Gastroesophageal sphincter (tissue), 4 donors: ENCODE data around the gene SRSF10. TPM values are rescaled to one million over a fixed set of nuclear protein-coding genes. Genes with fewer than 3 reads are reported as not detected.
A peak's percentile ranks its signal among the peaks of the same experiment; 100 is the strongest.

Source experiments
- ATAC-seq: fragments of 150-250 bp; one replicate; pipeline ENCODE4 v1.9.1; 2016; ENCODE audit warnings: mild to moderate bottlenecking, moderate library complexity
- H3K27ac ChIP-seq, 4 donors: fragments of 200-600 bp; sonication (generic) in 3 of 4; 1 replicate in 3 of 4; 2 replicates in 1 of 4; pipeline ENCODE4 v1.5.1; 2016 to 2019
- H3K27me3 ChIP-seq: fragments of 200-600 bp; sonication (generic); one replicate; pipeline ENCODE4 v1.5.1; 2019
- H3K36me3 ChIP-seq, 2 donors: fragments of 200-600 bp; sonication (generic); one replicate each; pipeline ENCODE4 v1.5.1; 2019; ENCODE audit warnings: control low read depth in 1 of 2
- H3K4me1 ChIP-seq, 3 donors: fragments of 200-600 bp; sonication (generic); 1 replicate in 2 of 3; 2 replicates in 1 of 3; pipeline ENCODE4 v1.5.1; 2016 to 2019; ENCODE audit warnings: control low read depth in 2 of 3
- H3K4me3 ChIP-seq, 2 donors: fragments of 200-600 bp; sonication (generic); one replicate each; pipeline ENCODE4 v1.5.1; 2019; ENCODE audit warnings: mild to moderate bottlenecking in 1 of 2, moderate library complexity in 1 of 2
- H3K9me3 ChIP-seq, 3 donors: fragments of 200-600 bp; sonication (generic); one replicate each; pipeline ENCODE4 v1.5.1; 2017 to 2019; ENCODE audit warnings: control low read depth in 2 of 3
- EP300 ChIP-seq: sonication (generic); formaldehyde crosslinking; IDR thresholded peaks from one replicate; pipeline ENCODE4 v1.6.1; 2017; ENCODE audit warnings: antibody characterized with exemption, mild to moderate bottlenecking
- POLR2A ChIP-seq, 2 donors: fragments of 450-650 bp; IDR thresholded peaks; one replicate each; pipeline ENCODE4 v1.6.1; 2017; ENCODE audit warnings: antibody characterized with exemption in 2 of 2, mild to moderate bottlenecking in 2 of 2, moderate library complexity in 1 of 2
- POLR2AphosphoS5 ChIP-seq: sonication (generic); formaldehyde crosslinking; IDR thresholded peaks from one replicate; pipeline ENCODE4 v1.6.1; 2017; ENCODE audit warnings: antibody characterized with exemption
- WGBS, 2 donors: methylation state at CpG; one replicate each; pipeline ENCODE4 v1.1.5; 2018; ENCODE audit warnings: low coverage in 1 of 2; 5-methylcytosine and 5-hydroxymethylcytosine counted together
- total RNA-seq, 4 donors: library from RNA; depleted of rRNA; stranded (reverse); fragments of >200 nt; gene quantifications; one replicate each; pipeline ENCODE4 v1.1.0, GENCODE V29; 2016
- TF ChIP-seq, protein P1 (sequence below), 4 experiments: fragments of 200-600 bp in 2 of 4; fragments of 450-650 bp in 2 of 4; sonication (generic) in 1 of 4; IDR thresholded peaks; one replicate each; pipeline ENCODE4 v1.5.1; 2017 to 2019; ENCODE audit warnings: antibody characterized with exemption in 4 of 4, mild to moderate bottlenecking in 2 of 4, moderate library complexity in 2 of 4

The SRSF10 gene
- total RNA-seq, 4 donors from 2014 or later, result 51.5 to 117 (median 76.2) TPM

DNA sequence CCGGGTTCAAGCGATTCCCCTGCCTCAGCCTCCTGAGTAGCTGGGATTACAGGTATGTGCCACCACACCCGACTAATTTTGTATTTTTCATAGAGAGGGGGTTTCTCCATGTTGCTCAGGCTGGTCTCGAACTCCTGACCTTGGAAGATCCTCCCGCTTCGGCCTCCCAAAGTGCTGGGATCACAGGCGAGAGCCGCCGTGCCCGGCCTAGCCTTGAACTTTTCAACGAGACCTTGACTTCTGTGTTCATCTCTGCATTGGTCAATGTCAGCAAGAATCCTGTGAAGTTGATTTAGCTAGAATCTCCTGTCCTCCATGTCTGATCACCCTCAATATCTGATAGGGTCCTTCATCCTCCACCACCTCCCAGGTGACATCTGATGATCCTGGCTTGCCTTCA, 55.5 kb downstream of the SRSF10 start:
- Histone ChIP-seq H3K9me3 (no peaks in the 10 kb centered on the region), H3K4me3 (no peak overlapping the region), H3K27me3 (no peaks in the 10 kb centered on the region), H3K36me3 (no peaks in the 10 kb centered on the region), H3K27ac (peak overlapping the region in 1 of 4 donors; percentile 22), H3K4me1 (peaks cover 0 to 27% (median 6%) of the 10 kb centered on the region in 3 donors)
- no peak for ATAC-seq
- TF ChIP-seq, protein P1, sequence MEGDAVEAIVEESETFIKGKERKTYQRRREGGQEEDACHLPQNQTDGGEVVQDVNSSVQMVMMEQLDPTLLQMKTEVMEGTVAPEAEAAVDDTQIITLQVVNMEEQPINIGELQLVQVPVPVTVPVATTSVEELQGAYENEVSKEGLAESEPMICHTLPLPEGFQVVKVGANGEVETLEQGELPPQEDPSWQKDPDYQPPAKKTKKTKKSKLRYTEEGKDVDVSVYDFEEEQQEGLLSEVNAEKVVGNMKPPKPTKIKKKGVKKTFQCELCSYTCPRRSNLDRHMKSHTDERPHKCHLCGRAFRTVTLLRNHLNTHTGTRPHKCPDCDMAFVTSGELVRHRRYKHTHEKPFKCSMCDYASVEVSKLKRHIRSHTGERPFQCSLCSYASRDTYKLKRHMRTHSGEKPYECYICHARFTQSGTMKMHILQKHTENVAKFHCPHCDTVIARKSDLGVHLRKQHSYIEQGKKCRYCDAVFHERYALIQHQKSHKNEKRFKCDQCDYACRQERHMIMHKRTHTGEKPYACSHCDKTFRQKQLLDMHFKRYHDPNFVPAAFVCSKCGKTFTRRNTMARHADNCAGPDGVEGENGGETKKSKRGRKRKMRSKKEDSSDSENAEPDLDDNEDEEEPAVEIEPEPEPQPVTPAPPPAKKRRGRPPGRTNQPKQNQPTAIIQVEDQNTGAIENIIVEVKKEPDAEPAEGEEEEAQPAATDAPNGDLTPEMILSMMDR (IDR thresholded peaks at IDR 0.05), result no peak
- TF ChIP-seq POLR2A (IDR thresholded peaks at IDR 0.05) (no peak), EP300 (no peak), POLR2AphosphoS5 (no peak)
- 90% methylated on average over 11 of the region's 11 CpGs; no CpG with 5 or more reads in 1 of the 2 donors for WGBS, 2 donors

DNA sequence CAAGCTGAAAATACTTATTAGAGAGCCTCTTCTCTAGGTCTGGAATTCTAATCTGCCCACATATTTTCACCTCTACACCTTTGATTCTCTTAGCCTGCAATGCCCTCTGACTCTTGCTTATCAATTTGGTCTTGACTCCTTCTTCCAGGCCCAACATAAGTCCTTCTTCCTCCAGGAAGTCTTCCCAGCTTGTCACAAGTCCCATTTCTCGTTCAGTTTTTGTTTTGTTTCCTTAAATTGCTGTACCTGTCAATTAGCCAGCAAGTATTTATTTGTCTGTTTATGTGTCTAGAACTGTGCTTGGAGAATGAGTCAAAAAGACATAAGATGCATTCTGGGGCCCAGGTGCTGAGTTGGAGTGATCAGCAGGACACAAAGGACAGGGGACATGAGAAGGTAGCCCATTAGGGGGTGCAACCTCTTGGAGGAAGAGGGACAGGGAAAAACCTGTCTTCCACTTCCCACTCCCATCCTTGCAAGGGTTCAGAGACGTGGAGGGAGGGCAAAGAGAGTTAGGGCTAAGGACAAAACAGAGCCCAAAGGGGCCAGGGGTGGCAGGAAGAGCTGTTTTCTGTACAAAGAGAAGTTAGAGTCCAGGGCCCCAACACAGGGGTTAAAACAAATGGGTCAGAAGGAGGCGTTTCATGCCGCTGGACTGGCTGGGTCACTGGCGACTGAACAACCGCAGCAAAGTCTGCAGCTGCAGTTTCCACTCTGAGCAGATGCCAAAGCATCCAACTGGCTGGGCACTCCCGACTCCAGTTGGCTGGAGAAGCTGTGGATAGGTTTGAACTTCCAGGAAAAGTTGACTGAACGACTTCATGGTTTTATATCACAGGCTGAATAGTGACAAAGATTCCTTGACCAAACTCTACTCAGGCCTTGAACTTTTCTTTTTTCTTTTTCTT, 56.3 kb downstream of the SRSF10 start:
- Histone ChIP-seq H3K36me3 (no peaks in the 10 kb centered on the region), H3K4me3 (no peak overlapping the region), H3K27me3 (no peaks in the 10 kb centered on the region), H3K4me1 (peaks cover 0 to 34% (median 7%) of the 10 kb centered on the region in 3 donors), H3K27ac (peak overlapping the region in 1 of 4 donors; percentile 22), H3K9me3 (no peaks in the 10 kb centered on the region)
- 28 to 31% methylated on average over 3 to 8 of the region's 8 CpGs for WGBS, 2 donors
- no peak for ATAC-seq
- TF ChIP-seq POLR2A (IDR thresholded peaks at IDR 0.05) (no peak), POLR2AphosphoS5 (no peak), EP300 (no peak)
- TF ChIP-seq, protein P1 (IDR thresholded peaks at IDR 0.05), result no peak

DNA sequence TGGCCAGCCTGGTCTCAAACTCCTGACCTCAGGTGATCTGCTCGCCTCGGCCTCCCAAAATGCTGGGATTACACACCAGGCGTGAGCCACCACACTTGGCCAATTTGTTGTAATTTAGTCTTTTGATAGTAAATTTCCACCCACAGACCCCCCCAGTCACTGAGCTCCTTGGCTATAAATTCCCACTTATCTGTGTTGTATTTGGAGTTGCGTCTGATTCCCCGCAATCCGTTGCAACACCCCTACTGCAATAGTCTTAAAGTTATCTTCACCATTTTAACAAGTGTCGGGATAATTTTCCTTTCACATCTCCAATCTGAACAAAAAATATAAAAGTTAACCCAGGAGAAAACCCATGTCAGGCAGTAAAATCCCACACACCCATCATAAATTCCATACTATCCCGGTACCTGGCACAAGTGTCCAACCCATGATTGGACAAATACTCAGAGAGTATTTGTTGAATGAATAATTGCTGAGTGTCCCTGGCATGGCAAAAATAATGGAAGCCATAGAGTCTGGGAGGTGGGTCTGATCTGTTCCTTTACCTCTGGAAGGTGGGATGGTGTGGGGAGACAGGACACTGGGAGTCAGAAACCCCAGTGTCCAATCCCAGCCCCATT, 57.7 kb downstream of the SRSF10 start:
- H3K9me3 ChIP-seq, result no peaks in the 10 kb centered on the region
- peaks cover 0 to 34% (median 7%) of the 10 kb centered on the region in 3 donors for H3K4me1 ChIP-seq
- no peaks in the 10 kb centered on the region for H3K36me3 ChIP-seq
- H3K4me3 ChIP-seq, result no peak overlapping the region
- TF ChIP-seq POLR2A (IDR thresholded peaks at IDR 0.05) (no peak), POLR2AphosphoS5 (no peak)
- TF ChIP-seq, protein P1 (IDR thresholded peaks at IDR 0.05), result no peak
- H3K27ac ChIP-seq, result no peak overlapping the region
- no peak for ATAC-seq
- 85 to 99% methylated on average over 7 to 8 of the region's 8 CpGs for WGBS, 2 donors
- H3K27me3 ChIP-seq, result no peaks in the 10 kb centered on the region

DNA sequence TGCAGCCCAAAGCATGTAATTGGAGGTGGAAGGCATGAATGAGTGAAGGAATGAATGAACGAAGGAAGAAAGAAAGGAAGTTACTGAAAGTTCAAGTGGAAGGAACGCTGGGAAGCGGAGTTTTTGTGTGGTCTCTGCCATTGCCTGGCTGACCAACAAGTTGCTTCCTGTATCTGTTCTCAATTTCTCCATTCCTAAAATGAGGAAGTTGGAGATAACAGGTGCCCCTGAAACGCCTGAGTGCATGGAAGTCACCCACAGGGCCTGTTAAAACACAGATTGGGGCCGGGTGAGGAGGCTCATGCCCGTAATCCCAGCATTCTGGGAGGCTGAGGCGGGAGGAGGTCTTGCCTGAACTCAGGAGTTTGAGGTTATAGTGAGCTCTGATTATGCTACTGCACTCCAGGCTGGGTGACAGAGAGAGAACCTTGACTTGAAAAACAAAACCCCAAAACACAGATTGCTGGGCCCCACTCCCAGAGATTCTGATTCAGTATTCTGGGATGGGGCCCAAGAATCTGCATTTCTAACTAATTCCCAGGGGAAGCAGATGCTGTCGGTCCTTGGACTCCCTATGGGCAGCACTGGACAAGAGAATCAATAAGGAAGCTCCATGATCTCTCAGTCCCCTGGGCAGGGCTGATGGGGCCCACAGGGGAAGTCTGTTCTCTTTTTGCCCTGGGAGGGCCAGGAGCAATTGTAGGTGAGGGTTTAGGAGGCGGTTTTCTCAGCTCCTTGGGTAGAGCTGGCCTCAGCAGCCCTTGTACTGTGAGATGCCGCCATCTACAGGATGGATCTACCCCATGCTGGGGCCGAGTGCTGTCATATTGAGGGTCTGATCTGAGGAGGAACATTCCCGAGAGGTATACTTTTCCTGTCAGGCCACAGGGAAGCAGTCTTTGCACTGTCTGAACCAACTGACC, 63.7 kb downstream of the SRSF10 start:
- WGBS, 2 donors, result 51 to 58% methylated on average over 8 of the region's 12 CpGs

More for the DNA sequence above, 63.7 kb downstream of the SRSF10 start:
- Histone ChIP-seq H3K9me3 (no peaks in the 10 kb centered on the region), H3K4me1 (peaks cover 0 to 26% (median 7%) of the 10 kb centered on the region in 3 donors), H3K36me3 (no peaks in the 10 kb centered on the region), H3K27ac (no peak overlapping the region), H3K4me3 (no peak overlapping the region), H3K27me3 (peaks cover 3% of the 10 kb centered on the region)
- TF ChIP-seq EP300, result no peak
- no peak for TF ChIP-seq POLR2A (IDR thresholded peaks at IDR 0.05)
- TF ChIP-seq, protein P1 (IDR thresholded peaks at IDR 0.05), result peak in 3 of 4 experiments; percentile 40 to 69 (median 48)
- no peak for TF ChIP-seq POLR2AphosphoS5
- peak; percentile 77 for ATAC-seq
